Stromal cell of bone marrow (primary cell): Measurements from ENCODE around the gene TTBK1.

ENCODE experiments used
- DNase-seq: peaks from one replicate; pipeline ENCODE4 v3.0.0-alpha.2; 2012; ENCODE audit warnings: low read depth

Gene TTBK1

GRCh38 chr6:43223175-43223574 lies 20.1 kb upstream of the TTBK1 start:
- no peak for DNase-seq

GRCh38 chr6:43226192-43226851 lies 17.0 kb upstream of the TTBK1 start:
- no peak for DNase-seq

GRCh38 chr6:43228951-43229802 lies 14.1 kb upstream of the TTBK1 start, which contains the start of gene DNPH1:
Gene DNPH1 (minus strand): TSS chr6:43229481. CDS start chr6:43229456, 25 bp downstream.
- peak; percentile 44 for DNase-seq

- DNase-seq, result no peak
Measured at GRCh38 chr6:43229803-43230620, 13.3 kb upstream of the TTBK1 start.

- DNase-seq, result no peak
Measured at GRCh38 chr6:43231053-43231452, 12.2 kb upstream of the TTBK1 start.

GRCh38 chr6:43231735-43232450 lies 11.4 kb upstream of the TTBK1 start:
- DNase-seq, result no peak

- DNase-seq, result no peak
Measured at GRCh38 chr6:43235841-43236240, 7.4 kb upstream of the TTBK1 start.

GRCh38 chr6:43239054-43239453 lies 4.2 kb upstream of the TTBK1 start:
- no peak for DNase-seq

- DNase-seq, result no peak
Measured at GRCh38 chr6:43240950-43241349, 2.3 kb upstream of the TTBK1 start.

GRCh38 chr6:43241446-43241845 lies 1.8 kb upstream of the TTBK1 start:
- no peak for DNase-seq

GRCh38 chr6:43243664-43244321 lies 512 bp downstream of the TTBK1 start:
- DNase-seq, result no peak

- no peak for DNase-seq
Measured at GRCh38 chr6:43246301-43247113, 3.2 kb downstream of the TTBK1 start.

- DNase-seq, result no peak
Measured at GRCh38 chr6:43247114-43247999, 4.1 kb downstream of the TTBK1 start.

GRCh38 chr6:43248101-43248500 lies 4.8 kb downstream of the TTBK1 start:
- no peak for DNase-seq

GRCh38 chr6:43248791-43249190 lies 5.5 kb downstream of the TTBK1 start:
- DNase-seq, result no peak

GRCh38 chr6:43250992-43251373 lies 7.7 kb downstream of the TTBK1 start:
- DNase-seq, result no peak

GRCh38 chr6:43253401-43253800 lies 10.1 kb downstream of the TTBK1 start:
- no peak for DNase-seq

- no peak for DNase-seq
Measured at GRCh38 chr6:43254138-43254817, 11.0 kb downstream of the TTBK1 start.

GRCh38 chr6:43254846-43255245 lies 11.6 kb downstream of the TTBK1 start:
- DNase-seq, result no peak
